Spinal cord (tissue), 10 donors: ENCODE data around the gene MYBBP1A. TPM values are rescaled to one million over a fixed set of nuclear protein-coding genes. Genes with fewer than 3 reads are reported as not detected.

Source experiments
- DNase-seq, 6 donors: peaks; one replicate each; pipeline versions ENCODE4 v3.0.0 to v3.0.0-alpha.2; 2013 to 2015; ENCODE audit warnings: low spot score in 6 of 6, low read depth in 4 of 6
- H3K27ac ChIP-seq: one replicate; pipeline ENCODE4 v1.5.1; 2013; ENCODE audit warnings: low read depth, low read length, control low read depth
- H3K27me3 ChIP-seq: one replicate; pipeline ENCODE4 v1.6.1; 2013; ENCODE audit warnings: low read length; ENCODE audit not compliant: control insufficient read depth, insufficient read depth
- H3K36me3 ChIP-seq: one replicate; pipeline ENCODE4 v1.6.1; 2013; ENCODE audit warnings: low read length; ENCODE audit not compliant: control insufficient read depth, insufficient read depth
- H3K4me1 ChIP-seq: one replicate; pipeline ENCODE4 v1.6.1; 2013; ENCODE audit warnings: low read length; ENCODE audit not compliant: control insufficient read depth, insufficient read depth
- H3K4me3 ChIP-seq: one replicate; pipeline ENCODE4 v1.5.1; 2013; ENCODE audit warnings: low read depth, low read length, control low read depth
- H3K9me3 ChIP-seq: one replicate; pipeline ENCODE4 v1.6.1; 2013; ENCODE audit warnings: low read length; ENCODE audit not compliant: control insufficient read depth, insufficient read depth
- WGBS: methylation state at CpG from one replicate; pipeline ENCODE4 v1.1.5; 2013; ENCODE audit warnings: missing lambda C conversion rate; ENCODE audit not compliant: insufficient coverage; 5-methylcytosine and 5-hydroxymethylcytosine counted together
- polyA plus RNA-seq, 2 donors: library from polyadenylated mRNA; unstranded; fragments of 120-200 nt; gene quantifications; one replicate each; pipeline ENCODE4 v1.2.1, GENCODE V29; 2013; ENCODE audit not compliant: insufficient read length in 2 of 2
- total RNA-seq, 2 donors: library from RNA; depleted of rRNA in 1 of 2; stranded (reverse); fragments of 120-200 nt in 1 of 2; fragments of >200 nt in 1 of 2; gene quantifications; one replicate each; pipeline versions ENCODE4 v1.2.3 to v1.2.4, GENCODE V29; 2013 to 2014
- donor health status: healthy.

MYBBP1A gene
- total and polyA plus RNA-seq, 4 donors = 19.5 to 38.9 (median 33.7) TPM

DNA sequence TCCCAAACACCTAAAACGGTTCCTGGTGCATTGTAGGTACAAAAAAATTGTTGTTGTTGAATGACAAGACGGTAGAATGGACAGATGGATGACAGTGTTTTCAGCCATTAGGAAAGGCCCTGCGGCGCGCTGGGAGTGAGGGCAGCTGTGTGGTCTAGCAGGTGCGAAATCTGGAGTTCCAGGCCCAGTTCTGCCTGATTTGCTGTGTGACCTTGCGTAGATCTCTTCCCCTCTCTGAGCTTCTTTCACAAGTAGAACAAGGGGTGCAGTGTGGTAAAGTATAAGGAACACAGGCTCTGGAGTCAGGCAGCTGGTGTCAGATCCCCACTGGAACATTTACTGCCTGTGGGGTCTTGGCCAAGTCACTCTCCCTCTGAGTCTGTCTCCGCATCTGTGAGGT is 31.2 kb downstream of the MYBBP1A start:
- H3K27me3 ChIP-seq = no peaks in the 10 kb centered on the region
- WGBS = 67% methylated on average over 6 of the region's 8 CpGs
- H3K27ac ChIP-seq = no peak overlapping the region
- peaks cover 36% of the 10 kb centered on the region for H3K36me3 ChIP-seq
- peaks cover 40% of the 10 kb centered on the region for H3K4me1 ChIP-seq
- no peaks in the 10 kb centered on the region for H3K9me3 ChIP-seq
- DNase-seq = no peak
- no peak overlapping the region for H3K4me3 ChIP-seq

DNA sequence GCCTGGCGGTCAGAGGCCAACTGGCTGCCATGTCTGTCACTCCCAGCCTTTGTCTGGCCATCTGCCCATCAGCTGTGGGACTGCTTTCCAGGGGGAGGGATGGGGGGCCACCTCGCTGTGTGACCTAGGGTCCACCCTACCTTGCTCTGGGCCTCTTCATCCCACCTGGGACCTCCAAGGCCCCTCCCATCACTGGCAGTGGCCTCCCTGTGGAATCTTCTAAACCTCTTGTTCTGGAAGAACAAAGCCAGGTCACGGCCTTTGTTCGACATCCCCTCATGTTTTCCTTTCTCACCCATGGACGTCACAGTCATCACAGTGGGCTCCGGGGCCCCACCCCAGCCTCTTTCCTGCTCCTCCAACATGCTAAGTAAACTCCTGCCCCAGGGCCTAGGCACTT is 32.5 kb downstream of the MYBBP1A start:
- 66% methylated on average over 6 of the region's 6 CpGs for WGBS
- no peak for DNase-seq
- H3K27me3 ChIP-seq = no peaks in the 10 kb centered on the region
- peaks cover 43% of the 10 kb centered on the region for H3K4me1 ChIP-seq
- no peaks in the 10 kb centered on the region for H3K9me3 ChIP-seq
- peaks cover 35% of the 10 kb centered on the region for H3K36me3 ChIP-seq
- no peak overlapping the region for H3K27ac ChIP-seq
- no peak overlapping the region for H3K4me3 ChIP-seq

DNA sequence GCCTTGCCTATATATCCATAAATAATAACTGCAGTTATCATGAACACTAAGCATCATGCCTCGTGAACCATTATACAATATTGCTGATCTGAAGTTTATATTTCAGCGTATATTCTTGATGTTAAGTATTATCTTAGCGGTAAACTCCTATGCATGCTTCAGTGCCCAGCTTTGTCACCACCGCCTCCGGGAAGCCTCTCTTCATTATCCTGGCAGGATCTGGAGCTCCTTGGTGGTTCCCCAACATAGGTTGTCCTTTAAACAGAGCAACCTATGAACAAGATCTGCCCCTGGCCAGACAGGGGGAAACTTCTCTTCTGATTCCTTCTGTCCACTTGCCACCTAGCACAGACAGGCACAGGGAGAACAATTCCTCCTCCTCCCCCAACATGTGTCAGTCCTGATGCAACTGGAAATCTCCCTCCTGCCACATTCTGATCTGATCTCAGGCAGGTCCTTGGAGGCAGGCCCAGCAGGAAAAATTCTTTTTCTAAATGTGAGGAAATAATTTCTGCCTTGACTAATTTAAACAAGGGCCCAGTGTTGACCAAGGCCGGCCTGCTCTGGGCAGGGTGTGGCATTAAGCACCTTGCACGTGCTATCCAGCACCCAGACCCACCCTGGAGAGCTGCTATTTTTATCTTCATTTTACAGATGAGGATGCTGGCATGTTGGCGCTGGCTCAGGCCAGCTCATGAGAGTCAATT is 34.1 kb downstream of the MYBBP1A start:
- H3K4me1 ChIP-seq = peaks cover 37% of the 10 kb centered on the region
- H3K9me3 ChIP-seq = no peaks in the 10 kb centered on the region
- H3K27ac ChIP-seq = no peak overlapping the region
- H3K27me3 ChIP-seq = no peaks in the 10 kb centered on the region
- H3K36me3 ChIP-seq = peaks cover 35% of the 10 kb centered on the region
- WGBS = 93% methylated on average over 4 of the region's 8 CpGs
- H3K4me3 ChIP-seq = no peak overlapping the region
- no peak for DNase-seq

DNA sequence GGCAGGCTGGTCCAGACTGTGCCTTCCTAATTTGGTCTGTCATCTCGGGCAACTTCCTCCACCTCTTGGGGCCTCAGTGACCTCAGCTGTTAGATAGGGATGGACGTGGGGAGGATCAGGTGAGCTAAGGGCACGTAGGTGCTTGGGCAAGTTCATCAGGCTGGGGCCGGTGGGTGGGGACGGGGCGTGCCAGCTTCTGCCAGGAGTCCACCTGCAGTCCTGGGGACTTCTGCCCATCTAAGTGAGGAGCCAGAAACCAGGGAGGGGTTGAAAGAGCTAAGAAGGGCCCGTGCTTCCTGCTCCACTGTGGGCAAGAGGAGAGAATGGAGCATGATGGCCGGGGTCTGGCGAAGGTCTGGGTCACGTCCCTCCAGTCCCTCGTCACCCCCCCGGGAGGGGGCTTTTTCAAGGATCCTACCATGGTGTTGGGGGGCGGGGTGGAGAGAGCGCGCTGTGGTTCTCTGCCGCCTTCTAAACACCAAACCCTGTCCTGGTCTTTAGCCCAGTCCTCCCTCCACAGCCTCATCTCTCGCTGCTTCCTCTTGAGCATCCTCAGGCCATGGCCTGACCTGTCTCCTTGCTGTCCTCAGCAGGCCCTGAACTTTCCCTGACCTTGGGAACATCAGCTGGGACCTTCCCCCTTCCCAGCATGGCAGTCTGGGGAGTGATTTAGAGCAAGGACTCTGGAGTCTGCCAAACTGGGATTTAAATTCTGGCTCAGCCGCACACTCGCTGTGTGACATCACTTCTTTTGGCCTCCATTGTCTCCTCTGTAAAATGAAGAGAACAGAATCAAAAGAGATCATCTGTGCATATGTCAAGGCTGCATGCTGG is 34.9 kb downstream of the MYBBP1A start:
- WGBS = 79% methylated on average over 13 of the region's 19 CpGs
- peaks cover 37% of the 10 kb centered on the region for H3K4me1 ChIP-seq
- H3K27ac ChIP-seq = peak overlapping the region; percentile 78

DNA sequence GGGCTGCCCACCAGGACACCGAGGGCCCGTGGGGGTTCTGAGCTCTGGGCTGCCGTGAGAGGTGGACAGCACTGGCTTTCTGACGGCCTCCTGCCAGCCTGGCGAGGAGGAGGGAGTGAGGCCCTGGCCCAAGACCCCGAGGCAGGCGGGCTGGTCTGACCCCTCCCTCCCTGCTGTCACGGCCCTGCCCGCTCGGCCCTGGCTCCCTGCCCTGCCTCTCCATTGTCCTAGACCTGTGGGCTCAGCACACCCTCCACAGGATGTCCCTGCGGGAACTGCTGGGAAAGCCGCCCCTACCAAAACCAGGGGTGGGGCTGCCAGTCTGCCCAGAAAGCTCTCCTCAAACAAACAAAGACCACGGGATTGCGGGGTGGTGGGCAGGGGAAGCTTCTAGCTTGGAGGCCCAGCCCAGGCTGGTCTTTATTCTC is 35.8 kb downstream of the MYBBP1A start:
- Histone ChIP-seq H3K27ac (peak overlapping the region; percentile 78), H3K4me1 (peaks cover 37% of the 10 kb centered on the region), H3K9me3 (no peaks in the 10 kb centered on the region), H3K4me3 (no peak overlapping the region), H3K36me3 (peaks cover 34% of the 10 kb centered on the region), H3K27me3 (no peaks in the 10 kb centered on the region)
- WGBS = 33% methylated on average over 12 of the region's 14 CpGs
- peak in 1 of 6 donors; percentile 42 for DNase-seq

More for the DNA sequence above, 34.9 kb downstream of the MYBBP1A start:
- no peaks in the 10 kb centered on the region for H3K9me3 ChIP-seq
- H3K27me3 ChIP-seq = no peaks in the 10 kb centered on the region
- H3K36me3 ChIP-seq = peaks cover 36% of the 10 kb centered on the region
- no peak for DNase-seq
- H3K4me3 ChIP-seq = no peak overlapping the region

DNA sequence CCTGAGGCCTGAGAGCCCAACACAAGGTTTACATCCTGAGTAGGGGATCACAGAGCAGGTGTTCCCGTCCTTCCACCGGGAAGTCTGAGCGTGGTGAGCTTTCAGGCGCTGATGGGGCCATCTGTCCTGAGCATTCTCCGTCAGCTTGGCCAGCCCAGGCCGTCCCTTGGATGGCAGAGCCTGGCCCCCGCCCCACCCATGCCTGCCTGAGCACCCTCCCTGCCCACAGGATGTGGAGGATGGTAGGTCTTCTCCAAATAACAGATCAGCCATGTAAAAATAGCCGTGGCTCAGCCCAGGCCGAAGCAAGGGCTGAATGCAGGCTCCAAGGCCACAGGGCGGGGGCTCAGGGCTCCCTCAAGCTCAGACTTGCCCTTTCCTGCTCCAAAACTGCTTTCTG is 36.3 kb downstream of the MYBBP1A start:
- H3K36me3 ChIP-seq = peaks cover 38% of the 10 kb centered on the region
- H3K27ac ChIP-seq = peak overlapping the region; percentile 78
- no peak for DNase-seq
- H3K9me3 ChIP-seq = no peaks in the 10 kb centered on the region
- H3K4me1 ChIP-seq = peaks cover 37% of the 10 kb centered on the region
- WGBS = 85% methylated on average over 10 of the region's 10 CpGs
- H3K27me3 ChIP-seq = no peaks in the 10 kb centered on the region
- no peak overlapping the region for H3K4me3 ChIP-seq

DNA sequence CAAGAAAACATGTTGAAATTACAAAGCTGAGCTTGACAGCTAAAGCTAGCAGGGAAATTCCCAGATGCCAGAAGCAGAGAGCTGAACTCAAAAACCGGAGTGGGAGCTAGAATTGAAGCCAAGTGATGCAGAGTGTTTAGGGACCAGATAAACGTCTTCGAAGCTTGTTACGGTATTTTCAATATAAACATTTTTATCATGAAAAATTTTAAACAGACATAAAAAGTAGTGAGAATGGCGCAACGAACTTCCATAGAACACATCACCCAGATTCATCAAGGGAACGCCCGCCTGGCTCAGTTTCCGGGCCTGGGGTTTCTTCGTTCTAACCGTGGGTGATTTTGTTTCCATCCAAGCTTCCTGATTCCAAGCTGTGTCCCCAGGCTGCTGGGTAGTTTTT is 38.4 kb downstream of the MYBBP1A start:
- peak in 1 of 6 donors; percentile 90 for DNase-seq
- no peaks in the 10 kb centered on the region for H3K27me3 ChIP-seq
- peaks cover 30% of the 10 kb centered on the region for H3K4me1 ChIP-seq
- H3K36me3 ChIP-seq = peaks cover 46% of the 10 kb centered on the region
- no peaks in the 10 kb centered on the region for H3K9me3 ChIP-seq
- 70% methylated on average over 2 of the region's 11 CpGs for WGBS
- H3K27ac ChIP-seq = peak overlapping the region; percentile 33
- H3K4me3 ChIP-seq = no peak overlapping the region

DNA sequence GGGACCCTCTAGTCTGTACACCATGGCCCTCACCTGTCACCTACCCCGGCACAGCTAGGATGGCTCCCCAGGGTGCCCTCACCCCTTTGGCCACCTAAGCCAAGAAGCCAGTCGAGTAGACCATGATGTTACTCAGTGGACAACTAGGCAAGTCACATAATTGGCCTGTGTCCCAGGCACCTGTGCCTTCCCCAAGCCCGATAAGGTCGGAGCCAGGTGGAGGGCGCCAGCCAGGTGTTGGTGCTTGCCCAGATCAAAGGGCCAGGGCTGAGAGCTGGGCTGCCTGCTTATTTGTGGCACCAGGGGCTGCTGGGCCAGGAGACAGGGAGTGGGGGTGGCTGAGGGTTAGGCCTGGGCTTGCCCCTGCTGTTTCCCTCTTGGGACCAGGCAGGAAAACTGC is 39.7 kb downstream of the MYBBP1A start:
- H3K27me3 ChIP-seq = no peaks in the 10 kb centered on the region
- no peak overlapping the region for H3K27ac ChIP-seq
- H3K9me3 ChIP-seq = no peaks in the 10 kb centered on the region
- no peak for DNase-seq
- WGBS = 82% methylated on average over 5 of the region's 5 CpGs
- H3K4me3 ChIP-seq = no peak overlapping the region
- peaks cover 48% of the 10 kb centered on the region for H3K36me3 ChIP-seq
- H3K4me1 ChIP-seq = peaks cover 33% of the 10 kb centered on the region

DNA sequence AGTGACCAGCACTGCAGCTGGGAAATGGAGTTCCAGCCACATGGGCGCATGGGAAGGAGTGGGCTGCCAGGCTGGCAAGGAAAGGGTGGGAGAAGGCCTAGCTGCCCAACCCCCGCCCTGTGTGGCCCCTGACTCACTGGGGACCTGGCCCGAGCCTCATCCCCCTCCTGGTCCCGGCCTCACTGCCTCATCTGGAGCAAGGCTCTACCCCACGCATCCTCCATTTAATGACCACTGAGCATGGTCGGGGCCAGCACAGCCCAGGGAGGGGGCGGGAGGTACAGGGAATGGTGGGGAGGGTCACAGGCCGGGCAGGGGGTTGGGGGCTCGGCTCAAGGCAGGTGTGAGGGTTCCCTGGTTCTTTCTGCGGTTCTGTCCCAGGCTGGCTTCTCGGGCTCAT is 40.4 kb downstream of the MYBBP1A start:
- Histone ChIP-seq H3K27ac (no peak overlapping the region), H3K4me1 (peaks cover 32% of the 10 kb centered on the region), H3K27me3 (no peaks in the 10 kb centered on the region), H3K4me3 (no peak overlapping the region), H3K36me3 (peaks cover 45% of the 10 kb centered on the region), H3K9me3 (no peaks in the 10 kb centered on the region)
- WGBS = 83% methylated on average over 7 of the region's 11 CpGs
- no peak for DNase-seq
